Nephron progenitor cell (in vitro differentiated cells): ENCODE measurements around the gene FGD4.

ENCODE experiments used
- DNase-seq: peaks from one replicate; pipeline ENCODE4 v3.0.0; 2021
- H3K27ac Mint-ChIP-seq: 2 replicates; pipeline ENCODE4 v1.8.0; 2021; ENCODE audit warnings: mild to moderate bottlenecking, moderate library complexity, mixed read lengths
- H3K27me3 Mint-ChIP-seq: 2 replicates; pipeline ENCODE4 v1.8.0; 2021; ENCODE audit warnings: mild to moderate bottlenecking, low read depth, mixed read lengths; ENCODE audit not compliant: poor library complexity
- H3K36me3 Mint-ChIP-seq: 2 replicates; pipeline ENCODE4 v1.8.0; 2021; ENCODE audit warnings: low read depth, mixed read lengths
- H3K4me1 Mint-ChIP-seq: 2 replicates; pipeline ENCODE4 v1.8.0; 2021; ENCODE audit warnings: mixed read lengths
- H3K4me3 Mint-ChIP-seq: 2 replicates; pipeline ENCODE4 v1.8.0; 2021; ENCODE audit warnings: mild to moderate bottlenecking, moderate library complexity, mixed read lengths
- H3K9me3 Mint-ChIP-seq: 2 replicates; pipeline ENCODE4 v1.8.0; 2021; ENCODE audit warnings: mild to moderate bottlenecking, moderate library complexity, mixed read lengths
- TF ChIP-seq, protein P1 (sequence below): fragments of 200-600 bp; sonication (generic); IDR thresholded peaks from 2 replicates; pipeline ENCODE4 v1.5.0; 2021; ENCODE audit warnings: antibody characterized with exemption

Gene FGD4

GRCh38 chr12:32587581-32588495 lies 188.5 kb downstream of the FGD4 start:
- Mint-ChIP-seq H3K36me3 (peaks cover 4% of the 10 kb centered on the region), H3K27ac (no peak overlapping the region)
- DNase-seq: no peak

GRCh38 chr12:32588604-32589003 lies 189.2 kb downstream of the FGD4 start:
- DNase-seq: no peak
- Mint-ChIP-seq H3K27ac (no peak overlapping the region), H3K4me1 (peaks cover 14% of the 10 kb centered on the region), H3K27me3 (no peaks in the 10 kb centered on the region), H3K9me3 (no peaks in the 10 kb centered on the region), H3K36me3 (peaks cover 5% of the 10 kb centered on the region), H3K4me3 (no peak overlapping the region)
- TF ChIP-seq, protein P1, sequence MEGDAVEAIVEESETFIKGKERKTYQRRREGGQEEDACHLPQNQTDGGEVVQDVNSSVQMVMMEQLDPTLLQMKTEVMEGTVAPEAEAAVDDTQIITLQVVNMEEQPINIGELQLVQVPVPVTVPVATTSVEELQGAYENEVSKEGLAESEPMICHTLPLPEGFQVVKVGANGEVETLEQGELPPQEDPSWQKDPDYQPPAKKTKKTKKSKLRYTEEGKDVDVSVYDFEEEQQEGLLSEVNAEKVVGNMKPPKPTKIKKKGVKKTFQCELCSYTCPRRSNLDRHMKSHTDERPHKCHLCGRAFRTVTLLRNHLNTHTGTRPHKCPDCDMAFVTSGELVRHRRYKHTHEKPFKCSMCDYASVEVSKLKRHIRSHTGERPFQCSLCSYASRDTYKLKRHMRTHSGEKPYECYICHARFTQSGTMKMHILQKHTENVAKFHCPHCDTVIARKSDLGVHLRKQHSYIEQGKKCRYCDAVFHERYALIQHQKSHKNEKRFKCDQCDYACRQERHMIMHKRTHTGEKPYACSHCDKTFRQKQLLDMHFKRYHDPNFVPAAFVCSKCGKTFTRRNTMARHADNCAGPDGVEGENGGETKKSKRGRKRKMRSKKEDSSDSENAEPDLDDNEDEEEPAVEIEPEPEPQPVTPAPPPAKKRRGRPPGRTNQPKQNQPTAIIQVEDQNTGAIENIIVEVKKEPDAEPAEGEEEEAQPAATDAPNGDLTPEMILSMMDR: no peak

More at GRCh38 chr12:32587581-32588495, 188.5 kb downstream of the FGD4 start:
- Mint-ChIP-seq H3K27me3 (no peaks in the 10 kb centered on the region), H3K9me3 (no peaks in the 10 kb centered on the region), H3K4me1 (peaks cover 14% of the 10 kb centered on the region), H3K4me3 (no peak overlapping the region)
- TF ChIP-seq, protein P1: no peak

- no peaks in the 10 kb centered on the region for H3K9me3 Mint-ChIP-seq
- DNase-seq: no peak
- no peaks in the 10 kb centered on the region for H3K27me3 Mint-ChIP-seq
- peaks cover 10% of the 10 kb centered on the region for H3K36me3 Mint-ChIP-seq
- TF ChIP-seq, protein P1: no peak
- peak overlapping the region; percentile 35 for H3K27ac Mint-ChIP-seq
- peaks cover 14% of the 10 kb centered on the region for H3K4me1 Mint-ChIP-seq
- no peak overlapping the region for H3K4me3 Mint-ChIP-seq
These were observed 190.0 kb downstream of the FGD4 start for GRCh38 chr12:32589165-32589865.

DNA sequence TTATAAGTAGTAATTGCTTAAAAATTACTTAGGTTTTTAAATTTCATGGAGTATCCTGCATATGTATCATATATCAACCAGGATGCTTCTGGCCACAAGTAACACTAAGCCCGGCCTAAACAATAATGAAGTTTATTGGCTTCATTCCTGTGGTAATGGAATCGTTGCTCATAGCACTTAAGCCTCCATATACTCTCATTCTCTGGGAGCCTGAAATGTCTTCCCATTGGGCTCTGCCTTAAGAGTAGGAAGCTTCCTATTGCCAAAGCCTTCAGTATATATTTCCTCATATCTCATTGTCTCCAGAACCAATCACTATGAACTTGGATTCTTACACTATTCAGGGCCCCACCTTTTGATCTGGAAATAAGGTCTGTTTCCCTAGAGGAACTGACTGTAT lies 195.9 kb downstream of the FGD4 start:
- H3K27me3 Mint-ChIP-seq: no peaks in the 10 kb centered on the region
- TF ChIP-seq, protein P1: no peak
- DNase-seq: no peak
- peaks cover 28% of the 10 kb centered on the region for H3K36me3 Mint-ChIP-seq
- H3K27ac Mint-ChIP-seq: no peak overlapping the region
- H3K4me1 Mint-ChIP-seq: peaks cover 5% of the 10 kb centered on the region
- H3K4me3 Mint-ChIP-seq: no peak overlapping the region
- H3K9me3 Mint-ChIP-seq: no peaks in the 10 kb centered on the region

DNA sequence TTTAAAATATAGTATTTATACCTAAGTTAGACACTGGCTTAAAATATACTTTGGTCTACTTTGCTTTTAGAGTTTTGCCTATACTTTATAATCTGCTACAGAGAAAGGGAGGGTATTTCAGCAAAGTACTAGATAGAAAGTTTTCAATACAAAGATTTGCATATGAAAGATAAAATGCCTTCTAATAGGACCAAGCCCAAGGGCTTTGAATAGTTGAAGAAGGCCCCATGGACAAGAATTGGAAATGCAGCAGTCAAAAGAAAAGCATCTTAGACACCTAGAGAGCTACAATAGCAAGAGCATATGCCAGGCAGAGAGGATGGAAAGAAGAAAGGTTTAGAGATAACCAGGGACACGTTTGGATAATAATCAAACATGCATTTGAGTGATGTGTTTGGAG lies 196.7 kb downstream of the FGD4 start:
- no peak for DNase-seq
- Mint-ChIP-seq H3K36me3 (peaks cover 28% of the 10 kb centered on the region), H3K4me1 (peaks cover 5% of the 10 kb centered on the region), H3K9me3 (no peaks in the 10 kb centered on the region), H3K4me3 (no peak overlapping the region), H3K27me3 (no peaks in the 10 kb centered on the region), H3K27ac (no peak overlapping the region)
- TF ChIP-seq, protein P1: no peak
